ENCODE data around the gene ABCA2. TPM values are rescaled to one million over a fixed set of nuclear protein-coding genes. Genes with fewer than 3 reads are reported as not detected.

The ABCA2 gene
- total and polyA plus RNA-seq, 12 donors = 16.0 to 46.7 (median 28.1) TPM

DNA sequence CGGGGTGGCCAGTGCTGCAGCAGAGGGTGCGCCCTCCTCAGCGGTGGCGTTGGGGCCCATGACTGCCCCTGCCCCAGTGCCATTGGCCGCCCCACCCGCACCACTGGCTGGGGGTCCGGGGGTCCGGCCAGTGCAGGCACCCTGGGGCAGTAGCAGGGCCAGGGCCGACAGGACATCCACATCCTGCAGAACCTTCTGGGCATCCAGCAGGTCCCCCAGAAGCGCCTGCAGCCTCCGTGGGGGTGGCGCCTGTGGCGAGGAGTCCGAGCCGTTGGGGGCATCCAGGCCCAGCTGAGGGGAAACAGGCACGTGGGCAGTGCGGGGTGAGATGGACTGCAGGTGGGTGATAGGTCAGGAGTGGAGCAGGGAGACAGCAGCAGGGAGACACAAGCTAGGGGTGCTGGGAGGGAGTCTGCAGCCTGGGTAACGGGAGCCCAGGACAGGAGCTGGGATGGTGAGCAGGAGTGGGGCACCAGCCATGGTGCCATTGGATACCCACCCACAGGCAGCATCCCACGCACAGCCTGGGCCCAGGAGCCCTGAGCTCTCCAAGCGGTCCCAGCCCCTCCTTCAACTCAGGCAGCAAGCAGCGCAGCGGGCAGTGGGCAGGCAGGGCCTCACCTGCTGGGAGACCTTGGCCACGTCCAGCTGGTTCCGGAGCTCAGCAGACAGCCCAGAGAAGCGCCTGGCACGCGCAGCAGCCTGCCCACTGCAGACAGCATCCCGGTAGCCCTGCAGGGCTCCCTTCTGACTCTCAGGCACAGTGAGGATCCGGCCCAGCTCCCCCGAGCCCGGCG, 7.1 kb downstream of the ABCA2 start:
- Histone ChIP-seq H3K27ac (no peak overlapping the region), H3K36me3 (peaks cover 0 to 53% (median 12%) of the 10 kb centered on the region in 9 donors), H3K9me3 (no peaks in the 10 kb centered on the region), H3K27me3 (no peaks in the 10 kb centered on the region), H3K4me3 (no peak overlapping the region), H3K4me1 (no peaks in the 10 kb centered on the region)
- intact Hi-C loops (cut with DNase I) = loop anchor here in 1 of 10 donors (10.0 kb wide), 1 partner anchor 176 kb away; the partner anchor contains the start of genes AJM1 and PHPT1
- WGBS, 2 donors = 96% methylated on average over 32 of the region's 32 CpGs
- TF ChIP-seq, protein P1, sequence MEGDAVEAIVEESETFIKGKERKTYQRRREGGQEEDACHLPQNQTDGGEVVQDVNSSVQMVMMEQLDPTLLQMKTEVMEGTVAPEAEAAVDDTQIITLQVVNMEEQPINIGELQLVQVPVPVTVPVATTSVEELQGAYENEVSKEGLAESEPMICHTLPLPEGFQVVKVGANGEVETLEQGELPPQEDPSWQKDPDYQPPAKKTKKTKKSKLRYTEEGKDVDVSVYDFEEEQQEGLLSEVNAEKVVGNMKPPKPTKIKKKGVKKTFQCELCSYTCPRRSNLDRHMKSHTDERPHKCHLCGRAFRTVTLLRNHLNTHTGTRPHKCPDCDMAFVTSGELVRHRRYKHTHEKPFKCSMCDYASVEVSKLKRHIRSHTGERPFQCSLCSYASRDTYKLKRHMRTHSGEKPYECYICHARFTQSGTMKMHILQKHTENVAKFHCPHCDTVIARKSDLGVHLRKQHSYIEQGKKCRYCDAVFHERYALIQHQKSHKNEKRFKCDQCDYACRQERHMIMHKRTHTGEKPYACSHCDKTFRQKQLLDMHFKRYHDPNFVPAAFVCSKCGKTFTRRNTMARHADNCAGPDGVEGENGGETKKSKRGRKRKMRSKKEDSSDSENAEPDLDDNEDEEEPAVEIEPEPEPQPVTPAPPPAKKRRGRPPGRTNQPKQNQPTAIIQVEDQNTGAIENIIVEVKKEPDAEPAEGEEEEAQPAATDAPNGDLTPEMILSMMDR (IDR thresholded peaks at IDR 0.05) = no peak
- DNase-seq (no peak), ATAC-seq (no peak)

DNA sequence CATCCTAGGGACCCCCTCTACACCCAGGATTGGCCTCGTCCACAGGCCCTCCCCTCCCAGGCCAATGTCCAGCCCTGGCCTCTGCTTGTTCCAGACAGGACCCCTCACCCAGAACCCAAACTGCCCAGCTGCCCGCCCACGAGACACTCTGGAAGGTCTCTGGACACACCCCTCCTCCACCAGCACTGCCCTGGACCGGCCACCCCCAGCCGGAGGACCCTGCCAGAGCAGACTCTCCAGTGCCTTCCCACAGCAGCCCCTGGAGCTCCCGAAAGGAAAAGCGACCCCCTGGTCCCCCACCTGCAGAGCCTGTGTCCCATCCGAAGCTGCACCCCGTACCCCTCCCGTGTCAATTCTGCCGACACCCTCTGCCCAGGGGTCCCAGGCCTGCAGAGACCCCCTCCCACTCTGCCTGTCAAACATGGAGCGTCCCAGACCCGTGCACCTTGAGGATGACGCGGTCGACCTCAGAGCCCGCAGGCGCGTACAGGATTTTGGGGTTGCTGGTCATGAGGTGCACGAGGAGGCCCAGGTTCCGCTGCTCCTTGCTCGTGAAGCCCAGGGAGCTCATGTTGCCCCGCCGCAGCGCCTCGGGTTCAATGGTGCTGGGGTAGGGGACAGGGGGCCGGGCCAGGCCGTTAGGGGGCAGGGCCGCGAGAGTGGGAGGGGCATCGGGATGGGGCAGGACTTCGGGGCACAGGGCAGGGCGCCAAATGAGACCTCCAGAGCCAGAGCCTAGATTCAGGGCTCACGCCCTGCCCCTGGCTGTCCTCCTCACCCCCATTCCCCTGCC, 8.0 kb downstream of the ABCA2 start:
- ATAC-seq = no peak
- no peak overlapping the region for H3K27ac ChIP-seq
- peaks cover 0 to 62% (median 18%) of the 10 kb centered on the region in 9 donors for H3K36me3 ChIP-seq
- no peaks in the 10 kb centered on the region for H3K27me3 ChIP-seq
- no peaks in the 10 kb centered on the region for H3K4me1 ChIP-seq
- 95% methylated on average over 34 of the region's 34 CpGs for WGBS, 2 donors
- TF ChIP-seq, protein P1 (IDR thresholded peaks at IDR 0.05) = no peak
- no peak for DNase-seq
- intact Hi-C loops (cut with DNase I) = loop anchor here in 1 of 10 donors (10.0 kb wide), 1 partner anchor 175 kb away; the partner anchor contains the start of genes AJM1 and PHPT1
- no peaks in the 10 kb centered on the region for H3K9me3 ChIP-seq
- H3K4me3 ChIP-seq = no peak overlapping the region

DNA sequence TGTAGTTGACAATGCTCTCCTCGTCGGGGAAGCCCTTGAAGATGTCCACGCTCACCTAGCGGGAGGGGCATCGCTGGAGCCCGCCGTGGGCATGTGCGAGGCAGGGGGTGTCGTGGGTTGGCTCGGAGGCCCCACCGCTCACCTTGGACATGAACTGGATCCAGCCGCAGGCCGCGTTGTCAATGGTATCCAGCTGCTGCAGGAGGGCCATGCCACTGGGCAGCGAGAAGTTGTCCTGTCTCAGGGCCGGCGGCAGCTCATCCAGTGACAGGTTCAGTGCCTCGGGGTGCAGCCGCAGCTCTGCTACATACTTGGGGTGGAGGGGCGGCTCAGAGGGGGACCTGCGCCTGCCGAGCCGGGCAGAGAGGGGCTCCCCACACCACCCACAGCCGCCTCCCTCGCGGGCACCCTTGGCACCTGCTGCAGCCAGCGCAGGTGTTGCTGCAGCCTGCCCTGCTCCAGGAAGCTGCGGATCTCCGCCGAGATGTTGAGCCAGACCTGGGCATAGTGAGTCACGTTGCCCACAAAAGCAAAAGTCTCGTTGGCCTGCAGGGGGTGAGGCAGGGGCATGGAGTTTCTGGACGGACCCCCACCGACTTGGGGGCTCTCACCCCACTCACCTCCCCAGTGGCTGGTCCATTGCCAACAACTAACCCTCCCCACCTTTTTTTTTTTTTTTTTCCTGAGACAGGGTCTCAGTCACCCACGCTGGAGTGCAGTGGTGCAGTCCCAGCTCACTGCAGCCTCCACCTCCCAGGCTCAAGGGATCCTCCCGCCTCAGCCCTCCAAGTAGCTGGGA, 9.1 kb downstream of the ABCA2 start:
- peaks cover 0 to 73% (median 18%) of the 10 kb centered on the region in 9 donors for H3K36me3 ChIP-seq
- DNase-seq (no peak), ATAC-seq (no peak)
- H3K27ac ChIP-seq = no peak overlapping the region
- no peaks in the 10 kb centered on the region for H3K9me3 ChIP-seq
- TF ChIP-seq, protein P1 (IDR thresholded peaks at IDR 0.05) = no peak
- no peak overlapping the region for H3K4me3 ChIP-seq
- no peaks in the 10 kb centered on the region for H3K27me3 ChIP-seq
- 93 to 94% methylated on average over 36 of the region's 36 CpGs for WGBS, 2 donors
- no peaks in the 10 kb centered on the region for H3K4me1 ChIP-seq
- intact Hi-C loops (cut with DNase I) = no loop called here
